Duodenal mucosa (tissue), 2 donors: ENCODE measurements around the gene RPL11.
"Not testable (repeated sequence)": the region's sequence is repeated elsewhere in the genome, so short reads cannot be mapped to it uniquely, and the experiment has no call there.

ENCODE experiments used
- H3K27ac ChIP-seq: one replicate; pipeline ENCODE4 v1.7.0; 2013; ENCODE audit warnings: low read depth, low read length
- H3K27me3 ChIP-seq, 2 donors: one replicate each; pipeline ENCODE4 v1.7.0; 2013; ENCODE audit warnings: low read length in 2 of 2, control low read depth in 1 of 2; ENCODE audit not compliant: insufficient read depth in 2 of 2, control insufficient read depth in 1 of 2
- H3K36me3 ChIP-seq, 2 donors: one replicate each; pipeline ENCODE4 v1.7.0; 2013; ENCODE audit warnings: low read length in 2 of 2, control low read depth in 1 of 2; ENCODE audit not compliant: insufficient read depth in 2 of 2, control insufficient read depth in 1 of 2
- H3K4me1 ChIP-seq, 2 donors: one replicate each; pipeline ENCODE4 v1.7.0; 2013; ENCODE audit warnings: low read length in 2 of 2, control low read depth in 1 of 2; ENCODE audit not compliant: insufficient read depth in 2 of 2, control insufficient read depth in 1 of 2
- H3K4me3 ChIP-seq, 2 donors: one replicate each; pipeline ENCODE4 v1.7.0; 2013; ENCODE audit warnings: low read length in 2 of 2, low read depth in 1 of 2
- H3K9ac ChIP-seq, 2 donors: one replicate each; pipeline ENCODE4 v1.7.0; 2013; ENCODE audit warnings: low read length in 2 of 2, low read depth in 1 of 2
- H3K9me3 ChIP-seq, 2 donors: one replicate each; pipeline ENCODE4 v1.7.0; 2013; ENCODE audit warnings: low read length in 2 of 2, control low read depth in 1 of 2; ENCODE audit not compliant: control insufficient read depth in 1 of 2

Gene RPL11

GRCh38 chr1:23691499-23692307 is at the start of gene RPL11:
RPL11 (plus strand) TSS chr1:23691806; CDS start chr1:23691824, 18 bp downstream.
- Histone ChIP-seq H3K9me3 (no peaks in the 10 kb centered on the region), H3K9ac (peak within 1 kb of the TSS; percentile 91 to 97), H3K4me1 (peaks cover 39 to 43% of the 10 kb centered on the region in 2 donors), H3K27me3 (no peaks in the 10 kb centered on the region), H3K36me3 (peaks cover 31 to 40% of the 10 kb centered on the region in 2 donors), H3K4me3 (peak within 1 kb of the TSS; percentile 93 to 94), H3K27ac (peak within 1 kb of the TSS; percentile 70)

DNA sequence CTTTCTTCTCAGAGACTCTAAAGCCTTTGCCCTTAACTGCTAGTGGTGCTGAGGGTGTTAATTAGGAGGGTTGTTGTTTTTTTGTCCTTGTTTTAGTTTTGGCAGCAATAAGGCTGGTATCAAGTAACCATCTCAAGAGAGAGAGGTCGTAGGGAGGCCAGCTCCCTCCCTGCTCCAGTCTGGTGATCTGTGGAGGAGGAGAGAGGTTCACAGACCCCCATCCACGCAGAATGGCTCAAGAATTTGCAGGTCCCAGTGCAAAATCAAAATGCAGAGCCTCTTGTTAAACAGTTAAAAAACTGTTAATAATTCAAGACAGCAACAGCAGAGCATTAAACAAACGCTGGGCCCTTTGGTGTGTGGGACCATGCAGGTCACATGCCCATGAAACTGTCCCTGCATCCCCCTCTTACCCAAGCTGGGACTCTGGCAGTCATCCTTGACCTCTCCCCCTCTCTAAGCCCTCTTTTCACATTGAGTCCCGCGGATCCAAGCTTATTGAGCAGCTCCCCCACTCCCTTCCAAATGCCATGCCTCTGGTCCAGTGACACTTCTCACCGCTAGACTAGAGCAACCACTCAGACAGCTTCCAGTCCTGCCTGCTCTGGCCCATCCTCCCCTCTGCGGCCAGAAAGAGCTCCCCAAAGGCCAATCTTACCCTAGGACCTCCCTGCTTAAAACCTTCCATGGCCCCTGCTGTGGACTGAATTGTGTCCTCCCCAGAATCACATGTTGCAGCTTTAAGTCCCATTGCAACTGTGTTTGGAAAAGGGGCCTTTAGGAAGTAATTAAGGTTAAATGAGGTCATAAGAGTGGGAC is 47.7 kb upstream of the RPL11 start:
- H3K4me3 ChIP-seq: no peak overlapping the region
- no peaks in the 10 kb centered on the region for H3K36me3 ChIP-seq
- no peaks in the 10 kb centered on the region for H3K27me3 ChIP-seq
- H3K4me1 ChIP-seq: no peaks in the 10 kb centered on the region
- no peak overlapping the region for H3K27ac ChIP-seq
- no peaks in the 10 kb centered on the region for H3K9me3 ChIP-seq
- no peak overlapping the region for H3K9ac ChIP-seq

GRCh38 chr1:23644555-23644866 is 47.1 kb upstream of the RPL11 start:
- no peaks in the 10 kb centered on the region for H3K36me3 ChIP-seq
- H3K4me1 ChIP-seq: no peaks in the 10 kb centered on the region
- H3K9me3 ChIP-seq: no peaks in the 10 kb centered on the region
- no peak overlapping the region for H3K9ac ChIP-seq
- H3K4me3 ChIP-seq: no peak overlapping the region
- H3K27ac ChIP-seq: no peak overlapping the region
- H3K27me3 ChIP-seq: no peaks in the 10 kb centered on the region

GRCh38 chr1:23645338-23645737 is 46.3 kb upstream of the RPL11 start:
- Histone ChIP-seq H3K27me3 (no peaks in the 10 kb centered on the region), H3K4me3 (no peak overlapping the region), H3K4me1 (no peaks in the 10 kb centered on the region), H3K9ac (no peak overlapping the region), H3K36me3 (no peaks in the 10 kb centered on the region), H3K9me3 (no peaks in the 10 kb centered on the region), H3K27ac (no peak overlapping the region)

- Histone ChIP-seq H3K4me3 (no peak overlapping the region), H3K9ac (no peak overlapping the region), H3K4me1 (no peaks in the 10 kb centered on the region), H3K27me3 (peaks cover 0 to 3% of the 10 kb centered on the region in 2 donors), H3K27ac (no peak overlapping the region), H3K9me3 (no peaks in the 10 kb centered on the region), H3K36me3 (no peaks in the 10 kb centered on the region)
Observed at GRCh38 chr1:23646091-23646490, 45.5 kb upstream of the RPL11 start.

GRCh38 chr1:23646541-23646940 is 45.1 kb upstream of the RPL11 start:
- H3K27me3 ChIP-seq: peaks cover 0 to 3% of the 10 kb centered on the region in 2 donors
- H3K36me3 ChIP-seq: no peaks in the 10 kb centered on the region
- no peak overlapping the region for H3K27ac ChIP-seq
- no peaks in the 10 kb centered on the region for H3K9me3 ChIP-seq
- H3K4me1 ChIP-seq: no peaks in the 10 kb centered on the region
- no peak overlapping the region for H3K4me3 ChIP-seq
- H3K9ac ChIP-seq: no peak overlapping the region

- H3K27me3 ChIP-seq: peaks cover 0 to 3% of the 10 kb centered on the region in 2 donors
- H3K4me1 ChIP-seq: no peaks in the 10 kb centered on the region
- no peak overlapping the region for H3K9ac ChIP-seq
- H3K27ac ChIP-seq: no peak overlapping the region
- H3K9me3 ChIP-seq: no peaks in the 10 kb centered on the region
- H3K4me3 ChIP-seq: no peak overlapping the region
- no peaks in the 10 kb centered on the region for H3K36me3 ChIP-seq
Observed at GRCh38 chr1:23648576-23648975, 43.0 kb upstream of the RPL11 start.

GRCh38 chr1:23649157-23649556 is 42.4 kb upstream of the RPL11 start:
- H3K27ac ChIP-seq, H3K9ac ChIP-seq, H3K36me3 ChIP-seq, H3K9me3 ChIP-seq, H3K4me3 ChIP-seq, H3K27me3 ChIP-seq, H3K4me1 ChIP-seq: not testable (repeated sequence)

DNA sequence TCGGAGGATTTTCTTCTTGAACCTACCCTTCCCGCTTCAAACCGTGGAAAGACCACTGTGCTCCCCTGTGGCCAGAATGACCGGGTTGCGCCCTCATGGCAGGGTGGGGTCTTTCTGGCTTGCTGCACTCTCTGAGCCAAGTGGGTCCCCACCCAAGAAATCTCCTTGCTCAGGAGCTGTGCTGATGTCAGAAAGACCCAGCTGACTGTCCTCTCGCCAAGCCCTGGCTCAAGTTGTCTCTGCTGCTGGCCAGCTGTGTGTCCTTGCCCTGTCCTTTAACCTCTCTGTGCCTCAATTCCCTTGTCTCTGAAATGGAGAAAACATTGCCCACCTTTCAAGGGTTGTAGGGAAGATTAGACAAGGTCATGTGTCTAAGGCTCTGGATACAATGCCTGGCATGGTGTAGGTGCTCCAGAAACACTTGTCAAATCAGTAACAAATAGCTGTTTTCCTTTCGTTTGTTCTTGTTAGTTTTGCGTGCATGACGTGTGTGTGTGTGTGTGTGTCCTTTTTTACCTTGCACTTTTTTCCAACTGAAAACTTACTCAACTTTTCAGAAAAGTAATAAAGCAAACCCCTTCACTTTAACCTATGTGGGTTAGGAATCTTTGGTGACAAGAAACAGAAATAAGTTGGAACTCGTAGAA is 41.1 kb upstream of the RPL11 start:
- no peaks in the 10 kb centered on the region for H3K36me3 ChIP-seq
- H3K4me3 ChIP-seq: no peak overlapping the region
- no peaks in the 10 kb centered on the region for H3K4me1 ChIP-seq
- no peaks in the 10 kb centered on the region for H3K9me3 ChIP-seq
- no peak overlapping the region for H3K27ac ChIP-seq
- peaks cover 0 to 3% of the 10 kb centered on the region in 2 donors for H3K27me3 ChIP-seq
- H3K9ac ChIP-seq: no peak overlapping the region
